ENCODE measurements around the gene FZD1. TPM values are rescaled to one million over a fixed set of nuclear protein-coding genes. Genes with fewer than 3 reads are reported as not detected.

FZD1 gene
- 0.56 and 0.73 TPM in 2 replicates for total RNA-seq (2014; rRNA removed; shearing (Covaris generic))

DNA sequence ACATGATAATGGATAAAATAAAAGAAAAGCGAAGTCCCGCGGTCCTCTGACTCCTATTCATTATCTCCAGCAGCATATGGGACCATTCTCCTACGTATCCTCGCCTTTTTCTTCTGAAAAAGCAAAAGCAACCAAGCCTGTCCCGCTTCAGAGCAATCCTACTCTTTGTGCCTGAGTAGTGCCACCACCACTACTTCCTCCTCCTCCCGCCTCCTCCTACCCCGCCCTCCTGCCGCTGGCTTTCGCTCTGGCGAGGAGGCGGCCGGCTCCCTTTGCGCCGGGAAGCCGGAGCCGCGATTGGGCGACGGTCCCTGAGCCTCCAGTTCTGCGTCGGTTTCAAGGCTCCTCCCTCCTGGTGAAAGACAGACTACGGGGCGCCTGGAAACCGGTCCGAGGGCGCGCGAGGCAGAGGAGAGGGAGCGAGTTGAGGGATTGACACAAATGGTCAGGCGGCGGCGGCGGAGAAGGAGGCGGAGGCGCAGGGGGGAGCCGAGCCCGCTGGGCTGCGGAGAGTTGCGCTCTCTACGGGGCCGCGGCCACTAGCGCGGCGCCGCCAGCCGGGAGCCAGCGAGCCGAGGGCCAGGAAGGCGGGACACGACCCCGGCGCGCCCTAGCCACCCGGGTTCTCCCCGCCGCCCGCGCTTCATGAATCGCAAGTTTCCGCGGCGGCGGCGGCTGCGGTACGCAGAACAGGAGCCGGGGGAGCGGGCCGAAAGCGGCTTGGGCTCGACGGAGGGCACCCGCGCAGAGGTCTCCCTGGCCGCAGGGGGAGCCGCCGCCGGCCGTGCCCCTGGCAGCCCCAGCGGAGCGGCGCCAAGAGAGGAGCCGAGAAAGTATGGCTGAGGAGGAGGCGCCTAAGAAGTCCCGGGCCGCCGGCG lies at the start of gene FZD1:
FZD1 (plus strand) TSS at position 388 of the 878 bp plus-strand sequence; CDS start at position 836, 448 bp downstream.
- DNase-seq (ENCODE audit: low spot score), result peak; percentile 97

DNA sequence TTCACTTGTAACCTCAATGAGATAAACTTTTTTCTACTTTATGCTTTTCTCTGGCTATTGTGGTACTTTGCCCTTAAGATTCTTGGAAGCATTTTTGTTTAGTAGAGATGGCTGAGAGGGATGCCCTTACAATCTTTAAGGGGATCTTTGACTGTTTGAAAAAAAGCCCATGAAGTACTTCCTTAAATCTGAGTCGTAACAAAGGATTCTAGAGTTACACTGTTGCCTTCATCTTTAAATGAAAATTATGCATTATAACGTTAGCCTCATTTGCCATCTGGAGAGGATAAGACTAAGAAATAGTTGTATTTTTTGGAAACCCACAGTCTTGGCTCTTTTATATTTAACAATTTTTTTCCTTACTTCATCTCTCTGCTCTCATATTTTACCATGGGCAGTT lies 37.8 kb upstream of the FZD1 start:
- no peak for DNase-seq (ENCODE audit: low spot score)

DNA sequence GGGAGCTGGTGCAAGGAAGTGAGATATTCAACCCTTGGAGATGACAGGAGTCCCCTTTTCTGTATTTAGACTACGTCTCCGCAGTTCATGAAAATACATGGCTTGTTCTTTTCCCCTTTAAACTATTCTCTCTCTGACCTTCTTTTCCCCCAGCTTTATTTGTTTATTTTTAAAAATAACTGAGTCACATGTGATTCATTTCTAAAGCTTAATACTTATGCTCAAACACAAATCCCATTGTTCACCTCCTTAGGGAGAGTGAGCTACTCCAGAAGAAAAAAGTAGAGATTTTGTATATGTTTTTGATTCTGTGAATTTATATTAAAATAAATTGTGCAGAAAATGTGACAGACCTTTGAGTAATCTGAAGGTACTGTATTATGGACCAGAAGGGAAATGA lies 35.9 kb upstream of the FZD1 start:
- no peak for DNase-seq (ENCODE audit: low spot score)

DNA sequence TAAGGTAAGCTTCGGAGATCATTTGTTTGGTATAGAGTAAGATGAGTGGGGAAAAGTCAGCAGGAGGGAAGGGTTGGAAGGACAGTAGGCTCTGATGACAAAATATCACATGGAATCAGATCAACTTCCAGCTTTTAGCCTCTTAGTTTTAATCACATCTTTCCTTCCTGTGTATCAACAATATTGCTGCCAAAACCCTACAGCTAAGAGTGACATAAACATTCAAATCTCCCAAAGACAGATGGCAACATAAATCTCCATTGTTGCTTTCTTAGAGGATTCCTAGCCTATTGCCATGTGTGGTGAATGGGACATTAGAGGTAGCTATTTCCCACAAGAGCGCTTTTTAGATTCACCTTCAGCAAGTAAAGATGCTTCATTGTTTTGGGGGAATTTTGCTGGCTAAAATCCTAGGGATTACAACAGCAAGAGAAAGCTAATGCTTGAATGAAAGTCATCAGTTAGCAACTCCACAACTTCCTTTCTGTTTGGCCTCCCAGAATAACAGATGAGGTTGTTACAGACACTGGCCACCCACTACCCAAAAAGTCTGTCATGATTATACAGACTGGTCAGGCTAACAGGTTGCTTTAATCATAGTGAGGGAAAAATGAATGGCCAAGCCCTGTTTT lies 35.2 kb upstream of the FZD1 start:
- no peak for DNase-seq (ENCODE audit: low spot score)

DNA sequence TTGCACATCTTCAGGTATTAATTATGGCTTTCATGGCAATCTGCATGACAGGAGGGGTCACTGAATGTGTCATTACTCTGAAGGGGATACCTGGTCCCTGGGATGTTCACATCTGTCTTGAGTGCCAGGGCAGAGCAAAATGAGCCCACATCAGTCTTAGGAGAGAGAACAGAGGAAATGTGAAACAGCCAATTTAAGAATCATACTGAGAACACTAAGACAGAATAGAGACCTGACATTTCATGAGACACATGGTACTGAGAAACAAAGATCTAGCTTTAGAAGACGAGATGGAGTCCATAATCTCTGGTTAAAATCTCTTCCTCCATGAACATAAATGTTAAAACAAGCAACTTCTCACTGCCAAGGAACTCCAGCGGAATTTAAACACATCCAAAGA lies 34.1 kb upstream of the FZD1 start:
- DNase-seq (ENCODE audit: low spot score), result no peak

DNA sequence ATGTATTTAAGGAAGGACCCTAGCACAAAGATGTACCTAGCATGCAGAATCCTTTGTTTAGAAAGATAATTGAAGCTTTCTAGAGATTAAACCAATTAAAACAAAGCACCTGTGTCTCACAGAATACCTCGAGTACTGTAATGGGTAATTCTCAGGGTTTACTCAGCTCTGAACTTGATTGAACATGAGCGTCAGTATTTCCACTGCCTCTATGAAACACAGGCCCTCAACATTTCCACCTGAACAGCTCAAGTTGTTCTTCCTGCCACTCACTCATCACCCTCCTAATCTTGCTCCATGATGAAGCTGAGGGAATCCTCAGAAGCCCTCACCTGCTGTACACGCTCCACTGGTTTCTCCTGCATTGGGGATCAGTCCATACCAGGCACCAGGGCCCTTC lies 33.7 kb upstream of the FZD1 start:
- no peak for DNase-seq (ENCODE audit: low spot score)

DNA sequence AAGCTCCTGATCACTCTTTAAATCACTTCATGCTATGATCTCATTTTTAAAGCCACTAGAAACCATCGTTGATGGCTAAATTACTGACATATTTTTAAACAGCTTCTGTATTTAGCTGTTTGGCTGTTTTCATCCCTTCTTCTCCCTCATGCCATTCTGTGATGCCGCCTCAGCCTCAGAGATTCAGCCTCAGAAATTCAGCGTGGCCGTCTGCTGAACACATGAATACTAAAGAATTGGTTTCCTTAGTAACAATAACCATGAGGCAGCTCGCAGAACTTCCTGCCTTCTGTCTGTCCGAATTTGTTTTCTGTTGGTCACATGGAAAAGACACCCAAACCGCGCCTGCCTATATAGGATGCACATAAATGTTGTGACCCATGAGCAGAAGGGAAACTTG lies 31.0 kb upstream of the FZD1 start:
- no peak for DNase-seq (ENCODE audit: low spot score)

DNA sequence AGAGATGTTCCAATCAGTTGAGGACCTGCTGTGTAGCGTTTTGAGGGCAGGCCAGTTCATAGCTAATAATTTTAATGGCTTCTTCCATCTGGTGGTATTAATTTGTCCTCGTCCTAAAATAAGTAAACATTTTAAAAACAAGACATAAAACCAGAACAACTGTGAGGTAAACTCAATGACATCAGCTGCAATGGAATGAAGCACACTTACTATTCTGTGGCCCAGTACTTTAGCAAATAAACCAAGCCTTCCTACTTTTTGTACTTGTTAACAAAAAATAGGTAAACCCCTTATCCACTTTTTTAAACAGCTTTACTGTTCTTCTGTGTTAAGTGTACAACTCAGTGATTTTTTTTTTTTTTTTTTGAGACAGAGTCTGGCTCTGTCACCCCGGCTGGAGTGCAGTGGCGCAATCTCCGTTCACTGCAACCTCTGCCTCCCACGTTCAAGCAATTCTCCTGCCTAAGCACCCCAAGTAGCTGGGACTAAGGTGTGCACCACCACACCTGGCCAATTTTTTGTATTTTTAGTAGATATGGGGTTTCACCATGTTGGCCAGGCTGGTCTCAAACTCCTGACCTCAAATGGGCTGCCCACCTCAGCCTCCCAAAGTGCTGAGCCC lies 28.9 kb upstream of the FZD1 start:
- no peak for DNase-seq (ENCODE audit: low spot score)

DNA sequence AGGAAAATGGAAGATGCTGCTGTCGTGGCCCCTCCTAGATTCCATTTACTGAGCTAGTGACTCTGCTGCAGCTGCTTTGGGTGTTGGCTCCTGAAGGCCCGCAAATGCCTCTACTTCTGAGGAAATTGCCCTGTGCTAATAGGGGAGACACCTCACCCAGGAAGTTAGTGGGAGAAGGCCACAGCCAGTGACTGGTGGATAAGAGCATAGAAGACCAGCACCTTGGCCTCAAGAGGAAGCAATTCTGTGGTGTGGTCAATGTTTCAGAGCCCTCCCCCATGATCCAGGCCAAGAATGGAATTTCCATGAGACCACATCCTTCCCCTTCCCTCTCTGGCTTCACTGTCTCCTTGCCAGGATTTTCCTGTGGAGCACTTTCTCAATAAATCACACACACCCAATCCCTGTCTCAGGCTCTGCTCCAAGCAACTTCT lies 25.0 kb upstream of the FZD1 start:
- no peak for DNase-seq (ENCODE audit: low spot score)

DNA sequence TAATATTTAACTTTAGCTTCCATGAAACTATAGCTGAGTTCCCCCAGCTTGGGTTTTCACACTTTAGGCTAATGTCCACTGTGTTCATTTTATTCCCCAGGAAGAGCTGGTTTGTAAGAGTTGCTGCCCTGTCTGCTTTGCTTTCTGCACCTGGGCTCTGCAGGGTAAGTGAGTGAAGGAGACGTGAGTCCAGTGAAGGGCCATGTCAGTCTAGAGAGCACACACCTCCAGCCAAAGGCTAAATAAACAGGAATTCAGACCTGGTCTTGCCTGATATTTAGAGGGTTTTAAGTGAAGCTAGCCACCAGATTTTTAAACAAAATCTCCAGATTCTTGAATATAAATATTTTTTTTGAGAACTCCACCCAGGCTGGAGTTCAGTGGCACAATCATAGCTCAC lies 24.5 kb upstream of the FZD1 start:
- DNase-seq (ENCODE audit: low spot score), result no peak

DNA sequence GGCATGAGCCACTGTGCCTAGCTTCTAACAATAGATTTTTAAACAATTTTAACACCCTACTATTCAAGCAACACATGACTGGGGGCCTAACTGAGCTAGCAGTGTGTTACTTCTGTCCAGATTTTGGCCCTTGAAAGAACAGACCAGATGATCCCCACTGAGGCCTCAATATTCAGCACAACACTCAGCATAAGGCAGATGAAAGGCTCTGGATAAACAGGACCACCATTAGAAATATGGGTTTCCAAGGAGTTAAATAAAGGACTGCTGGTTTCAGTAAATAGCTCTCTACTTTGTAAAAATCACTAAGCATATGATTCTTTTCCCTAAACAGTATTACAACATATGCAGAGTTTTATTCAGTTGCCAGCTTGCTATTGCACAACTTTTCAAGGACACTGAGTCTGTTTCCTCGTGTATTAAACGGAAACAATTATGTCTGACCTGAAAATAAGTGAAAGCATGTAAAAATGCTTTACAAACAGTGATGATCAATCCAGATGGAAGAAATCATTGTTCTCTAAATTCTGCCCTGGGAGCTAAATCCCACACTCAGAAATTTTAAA lies 23.8 kb upstream of the FZD1 start:
- DNase-seq (ENCODE audit: low spot score), result no peak

DNA sequence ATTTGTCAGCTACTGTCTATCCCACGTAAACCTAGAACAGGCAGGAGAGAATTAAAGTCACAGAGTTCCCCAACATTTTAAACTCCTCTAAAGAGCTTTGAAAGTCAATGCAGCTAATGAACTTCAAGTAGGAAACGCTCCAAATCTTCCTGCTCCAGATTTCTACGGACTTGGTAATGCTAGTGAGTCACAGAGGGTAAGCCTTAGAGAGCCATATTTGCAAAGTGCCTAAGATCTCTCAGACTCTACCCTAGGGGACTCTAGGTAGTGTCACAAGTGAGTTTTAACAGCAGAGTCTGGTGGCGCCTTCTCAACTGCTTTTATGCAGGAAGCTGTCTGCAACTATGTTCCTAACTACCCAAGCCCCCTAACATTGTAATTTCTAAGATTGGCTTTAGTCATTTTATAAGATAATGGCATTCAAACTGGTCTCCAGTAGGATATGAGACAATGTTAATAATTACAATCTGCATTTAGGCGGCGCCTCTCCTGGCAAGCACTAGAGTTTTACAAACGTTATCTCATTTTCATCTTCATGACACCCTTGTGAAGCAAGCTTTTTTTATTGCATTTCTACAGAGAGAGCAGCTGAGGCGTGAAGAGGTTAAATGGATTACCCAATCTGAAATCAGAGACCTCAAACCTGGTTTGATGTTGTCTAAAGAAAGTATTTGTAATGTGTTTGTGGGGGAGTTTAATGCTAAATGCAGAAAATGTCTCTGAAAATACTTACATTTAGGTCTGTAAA lies 22.0 kb upstream of the FZD1 start:
- DNase-seq (ENCODE audit: low spot score), result peak; percentile 16

DNA sequence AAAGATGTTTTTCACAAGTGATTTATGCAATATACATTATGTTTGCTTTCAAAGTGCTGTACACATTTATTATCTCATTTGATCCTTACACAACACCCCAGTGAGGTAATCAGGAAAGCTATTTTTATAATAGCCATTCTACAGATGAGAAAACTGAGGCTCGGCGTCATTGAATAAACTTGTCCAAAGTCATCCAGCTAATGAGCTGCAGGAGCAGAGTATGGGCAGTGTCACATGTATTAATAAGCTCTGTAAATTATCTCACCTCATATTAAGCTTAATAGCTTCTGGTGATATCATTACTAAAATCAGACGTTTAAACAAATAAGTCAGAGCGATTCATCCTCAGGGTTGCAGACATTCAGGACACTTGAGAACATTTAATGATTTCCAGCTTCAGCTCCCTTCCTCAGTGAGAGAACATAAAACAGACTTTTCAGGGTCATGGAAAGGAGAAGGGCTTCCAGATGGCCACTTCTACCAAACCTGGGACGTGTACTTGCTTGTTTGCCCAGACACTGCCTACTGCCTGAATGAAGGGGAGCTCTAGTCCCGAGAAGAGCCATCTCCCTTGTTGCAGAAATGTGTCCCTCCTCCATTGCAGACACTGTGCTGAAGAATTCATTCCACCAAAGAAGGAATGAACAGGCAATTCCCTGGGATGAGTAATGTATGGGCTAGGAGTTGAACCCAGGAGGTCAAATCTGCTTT lies 20.5 kb upstream of the FZD1 start:
- DNase-seq (ENCODE audit: low spot score), result no peak

DNA sequence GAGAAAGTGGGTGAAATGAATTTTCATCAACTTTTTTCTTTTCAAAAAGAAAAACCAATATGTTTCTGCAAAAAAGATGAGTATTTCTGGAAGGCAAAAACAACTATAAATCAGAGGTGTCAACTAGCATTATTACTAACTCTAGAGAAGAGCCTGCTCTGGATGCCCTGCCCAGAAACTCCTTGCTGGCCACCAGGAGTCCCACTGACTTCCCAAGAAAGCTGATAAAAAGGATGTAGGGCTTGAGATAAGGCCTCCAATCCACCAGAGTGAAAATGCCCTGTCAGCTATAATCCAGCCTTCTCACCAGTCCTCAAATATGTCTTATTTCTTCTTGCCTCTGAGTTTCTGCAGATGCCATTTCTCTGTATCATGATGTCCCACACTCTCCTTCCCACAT lies 16.7 kb upstream of the FZD1 start:
- DNase-seq (ENCODE audit: low spot score), result no peak

DNA sequence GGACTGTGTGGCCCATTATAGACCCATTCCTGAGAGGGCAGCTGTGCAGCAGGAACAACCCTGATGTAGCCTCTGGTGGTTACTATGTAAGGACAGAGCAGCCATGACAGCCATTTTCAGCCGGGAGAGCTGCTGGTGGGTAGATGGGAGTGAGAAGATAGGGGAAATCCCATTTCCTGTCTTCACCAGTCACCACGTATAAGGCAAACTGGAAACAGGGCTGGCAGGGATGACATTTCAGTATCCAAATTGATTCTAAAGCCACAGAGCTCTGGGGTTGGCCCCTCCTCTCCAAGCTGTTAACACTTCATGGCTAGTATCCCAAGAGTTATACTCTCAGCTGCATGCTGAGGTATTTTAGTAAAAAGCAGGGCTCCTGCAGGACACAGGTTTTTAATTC lies 15.2 kb upstream of the FZD1 start:
- no peak for DNase-seq (ENCODE audit: low spot score)

DNA sequence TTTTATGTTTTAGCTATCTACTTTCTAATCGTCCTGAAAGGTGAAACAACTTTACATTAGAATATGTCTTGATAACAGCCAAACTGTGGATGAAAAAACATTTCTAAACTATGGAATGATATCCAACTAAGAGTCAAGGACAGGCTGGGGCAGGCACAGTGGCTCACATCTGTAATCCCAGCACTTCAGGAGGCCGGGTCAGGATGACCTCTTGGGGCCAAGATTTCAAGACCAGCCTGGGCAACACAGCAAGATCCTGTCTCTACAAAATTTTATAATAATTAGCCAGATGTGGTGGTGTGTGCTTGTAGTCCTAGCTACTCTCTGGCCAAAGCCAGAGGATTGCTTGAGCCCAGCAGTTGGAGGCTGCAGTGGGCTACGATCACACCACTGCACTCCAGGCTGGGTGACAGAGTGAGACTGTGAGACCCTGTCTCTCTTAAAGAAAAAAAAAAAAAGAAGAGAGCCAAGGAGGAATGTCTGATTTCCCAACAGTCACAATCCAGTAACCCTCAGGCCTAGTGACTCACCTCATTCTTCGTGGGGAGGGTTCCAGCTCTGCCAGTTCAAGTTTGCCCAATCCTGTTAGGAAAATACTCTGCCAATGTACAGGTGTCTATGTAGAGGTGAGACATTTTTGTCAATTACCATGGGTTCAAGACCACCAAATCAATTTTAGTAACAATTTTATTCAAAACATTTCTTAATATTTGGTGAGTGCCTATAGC lies 14.6 kb upstream of the FZD1 start:
- DNase-seq (ENCODE audit: low spot score), result no peak

DNA sequence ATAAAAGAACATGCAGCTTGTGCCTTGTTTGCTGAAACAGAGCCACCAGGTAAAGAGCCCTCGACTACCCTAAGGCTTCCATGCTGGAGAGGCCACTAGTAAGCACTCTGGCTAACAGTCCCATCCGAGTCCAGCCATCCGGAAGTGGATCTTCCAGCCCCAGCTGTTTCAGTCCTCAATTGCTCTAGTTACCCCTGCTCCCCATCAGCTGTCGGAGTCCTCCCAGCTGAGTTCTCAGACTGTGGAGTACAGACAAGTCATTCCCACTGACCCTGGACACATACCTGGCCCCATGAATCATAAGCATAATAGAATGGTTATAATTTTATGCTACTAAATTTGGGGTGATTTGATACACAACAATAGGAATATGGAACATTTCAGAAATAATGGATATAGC lies 13.5 kb upstream of the FZD1 start:
- DNase-seq (ENCODE audit: low spot score), result no peak

DNA sequence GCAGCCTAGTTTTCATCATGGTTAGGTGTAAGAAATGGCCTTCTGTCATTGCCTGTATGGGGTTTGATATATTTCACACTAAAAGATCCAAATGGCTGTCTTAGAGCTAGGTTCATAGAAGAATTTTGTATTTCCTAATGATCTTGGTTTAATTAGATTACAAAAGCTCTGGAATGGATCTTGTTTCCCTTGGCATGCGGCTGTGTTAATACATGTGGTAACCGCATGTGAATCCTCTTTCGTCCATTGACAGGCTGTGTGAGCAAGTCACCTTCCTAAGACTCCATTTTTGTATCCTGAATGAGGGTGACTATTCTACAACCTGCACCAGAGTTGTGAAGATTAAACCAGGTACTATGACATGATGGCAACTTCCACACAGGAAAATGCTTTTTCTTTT lies 12.4 kb upstream of the FZD1 start:
- no peak for DNase-seq (ENCODE audit: low spot score)

DNA sequence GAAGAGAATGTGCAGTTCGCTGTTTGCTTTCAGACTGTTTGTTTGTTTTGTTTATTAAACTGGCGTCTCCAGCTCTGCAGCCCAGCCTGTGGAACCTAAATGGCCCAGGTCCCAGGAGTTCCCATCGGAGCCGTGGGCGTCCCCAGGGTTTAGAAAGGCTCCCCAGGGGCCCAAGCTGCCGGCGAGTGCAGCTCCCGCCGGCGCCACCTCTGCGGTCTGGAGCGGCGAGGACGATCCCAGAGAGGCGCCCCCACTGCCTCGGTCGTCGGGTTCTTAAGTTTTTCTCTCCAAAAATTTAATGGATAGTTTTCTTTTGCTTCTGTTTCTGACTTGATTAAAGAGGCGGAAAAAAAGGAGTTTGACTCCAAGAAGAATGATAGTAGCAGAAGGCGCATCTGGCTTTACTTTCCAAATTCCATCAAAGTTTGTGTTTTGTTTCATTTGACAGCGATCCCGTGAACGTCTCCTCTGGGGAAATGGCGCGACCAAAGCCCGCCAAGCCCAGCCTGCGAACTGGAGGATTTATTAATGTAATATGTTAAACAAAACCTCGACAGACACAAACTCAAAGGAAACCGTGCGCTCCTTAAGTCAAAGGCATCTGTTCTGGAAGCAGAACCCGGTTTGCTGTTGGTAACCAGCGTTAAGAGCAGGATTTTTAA lies 718 bp upstream of the FZD1 start:
- DNase-seq (ENCODE audit: low spot score), result no peak

All from HT-29 (cell line).